ENCODE results near the gene RPS21.

RPS21 gene

GRCh38 chr20:62398120-62398821, 11.4 kb downstream of the RPS21 start:
- DNase-seq = no peak

GRCh38 chr20:62400021-62400420, 13.1 kb downstream of the RPS21 start:
- peak; percentile 82 for DNase-seq

- no peak for DNase-seq
Observed at GRCh38 chr20:62400541-62400940, 13.6 kb downstream of the RPS21 start.

GRCh38 chr20:62401331-62401779, 14.5 kb downstream of the RPS21 start:
- DNase-seq = no peak

GRCh38 chr20:62402456-62403150, 15.7 kb downstream of the RPS21 start:
- no peak for DNase-seq

GRCh38 chr20:62403331-62403730, 16.4 kb downstream of the RPS21 start:
- DNase-seq = no peak

- no peak for DNase-seq
Observed at GRCh38 chr20:62404112-62404665, 17.3 kb downstream of the RPS21 start.

- no peak for DNase-seq
Observed at GRCh38 chr20:62404761-62405107, 17.8 kb downstream of the RPS21 start.

GRCh38 chr20:62405108-62405980, 18.4 kb downstream of the RPS21 start:
- peak; percentile 17 for DNase-seq

GRCh38 chr20:62405981-62406513, 19.1 kb downstream of the RPS21 start:
- DNase-seq = no peak

- DNase-seq = no peak
Observed at GRCh38 chr20:62406635-62407176, 19.8 kb downstream of the RPS21 start.

GRCh38 chr20:62407221-62407992, 20.5 kb downstream of the RPS21 start, which contains the start of gene CABLES2:
Gene CABLES2 (minus strand): TSS chr20:62407285. CDS start chr20:62407276, 9 bp downstream.
- DNase-seq = peak; percentile 94

- no peak for DNase-seq
Observed at GRCh38 chr20:62408055-62408454, 21.2 kb downstream of the RPS21 start.

- no peak for DNase-seq
Observed at GRCh38 chr20:62408640-62409039, 21.7 kb downstream of the RPS21 start.

GRCh38 chr20:62409086-62409853, 22.4 kb downstream of the RPS21 start:
- no peak for DNase-seq

- peak; percentile 76 for DNase-seq
Observed at GRCh38 chr20:62409931-62410745, 23.2 kb downstream of the RPS21 start.

GRCh38 chr20:62410746-62411478, 24.0 kb downstream of the RPS21 start:
- DNase-seq = no peak

GRCh38 chr20:62411479-62412193, 24.7 kb downstream of the RPS21 start:
- peak; percentile 74 for DNase-seq

Measured in NCI-H146 (cell line).